ENCODE data around the gene GPR85. TPM values are rescaled to one million over a fixed set of nuclear protein-coding genes. Genes with fewer than 3 reads are reported as not detected.

The GPR85 gene
- polyA plus RNA-seq, 3 donors: 0.12 TPM; not detected in 2

GRCh38 chr7:113040849-113041248 is 45.8 kb downstream of the GPR85 start:
- no peaks in the 10 kb centered on the region for H3K27me3 ChIP-seq (ENCODE audit: control insufficient read depth in 2 of 2, insufficient read depth in 2 of 2, low read length in 2 of 2)
- H3K9me3 ChIP-seq (replicated peaks in 1 of 2; ENCODE audit: control insufficient read depth in 1 of 2, insufficient read depth in 1 of 2, low read length in 2 of 2): no peaks in the 10 kb centered on the region
- TF ChIP-seq, protein P1, sequence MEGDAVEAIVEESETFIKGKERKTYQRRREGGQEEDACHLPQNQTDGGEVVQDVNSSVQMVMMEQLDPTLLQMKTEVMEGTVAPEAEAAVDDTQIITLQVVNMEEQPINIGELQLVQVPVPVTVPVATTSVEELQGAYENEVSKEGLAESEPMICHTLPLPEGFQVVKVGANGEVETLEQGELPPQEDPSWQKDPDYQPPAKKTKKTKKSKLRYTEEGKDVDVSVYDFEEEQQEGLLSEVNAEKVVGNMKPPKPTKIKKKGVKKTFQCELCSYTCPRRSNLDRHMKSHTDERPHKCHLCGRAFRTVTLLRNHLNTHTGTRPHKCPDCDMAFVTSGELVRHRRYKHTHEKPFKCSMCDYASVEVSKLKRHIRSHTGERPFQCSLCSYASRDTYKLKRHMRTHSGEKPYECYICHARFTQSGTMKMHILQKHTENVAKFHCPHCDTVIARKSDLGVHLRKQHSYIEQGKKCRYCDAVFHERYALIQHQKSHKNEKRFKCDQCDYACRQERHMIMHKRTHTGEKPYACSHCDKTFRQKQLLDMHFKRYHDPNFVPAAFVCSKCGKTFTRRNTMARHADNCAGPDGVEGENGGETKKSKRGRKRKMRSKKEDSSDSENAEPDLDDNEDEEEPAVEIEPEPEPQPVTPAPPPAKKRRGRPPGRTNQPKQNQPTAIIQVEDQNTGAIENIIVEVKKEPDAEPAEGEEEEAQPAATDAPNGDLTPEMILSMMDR (IDR thresholded peaks at IDR 0.05): no peak
- Mint-ChIP-seq H3K27ac (no peak overlapping the region), H3K27me3 (ENCODE audit: low read depth in 3 of 3) (peaks cover 0 to 5% (median 2%) of the 10 kb centered on the region in 3 donors), H3K36me3 (no peaks in the 10 kb centered on the region), H3K4me1 (no peaks in the 10 kb centered on the region), H3K9me3 (peaks cover 0 to 5% (median 0%) of the 10 kb centered on the region in 7 donors), H3K4me3 (no peak overlapping the region)
- no peak for DNase-seq
- intact Hi-C loops (cut with micrococcal nuclease): no loop called here
- H3K4me3 ChIP-seq (replicated peaks in 1 of 3; ENCODE audit: low read depth in 2 of 3, low read length in 3 of 3): no peak overlapping the region
- H3K27ac ChIP-seq (ENCODE audit: low read depth in 1 of 2, low read length in 2 of 2): no peak overlapping the region
- H3K9ac ChIP-seq (ENCODE audit: insufficient read depth, low read length, poor library complexity, severe bottlenecking): no peak overlapping the region
- no peak overlapping the region for H3K4me2 ChIP-seq (replicated peaks; ENCODE audit: extremely low read depth, low read length, poor library complexity, severe bottlenecking)
- H4K20me1 ChIP-seq (ENCODE audit: insufficient read depth, low read length): no peaks in the 10 kb centered on the region
- H3K79me2 ChIP-seq (ENCODE audit: insufficient read depth, low read length): no peaks in the 10 kb centered on the region
- no peak overlapping the region for H2AFZ ChIP-seq (ENCODE audit: insufficient read depth, low read depth, low read length, poor library complexity, severe bottlenecking)
- no peaks in the 10 kb centered on the region for H3K36me3 ChIP-seq (replicated peaks in 1 of 2; ENCODE audit: control insufficient read depth in 1 of 2, insufficient read depth in 2 of 2, low read length in 2 of 2)
- no peaks in the 10 kb centered on the region for H3K4me1 ChIP-seq (ENCODE audit: control insufficient read depth in 1 of 2, insufficient read depth in 2 of 2, low read length in 2 of 2)

GRCh38 chr7:113033959-113034358 is 52.7 kb downstream of the GPR85 start:
- no peak overlapping the region for H3K27ac ChIP-seq (ENCODE audit: low read depth in 1 of 2, low read length in 2 of 2)
- no peaks in the 10 kb centered on the region for H3K36me3 ChIP-seq (replicated peaks in 1 of 2; ENCODE audit: control insufficient read depth in 1 of 2, insufficient read depth in 2 of 2, low read length in 2 of 2)
- H4K20me1 ChIP-seq (ENCODE audit: insufficient read depth, low read length): no peaks in the 10 kb centered on the region
- no peak overlapping the region for H3K9ac ChIP-seq (ENCODE audit: insufficient read depth, low read length, poor library complexity, severe bottlenecking)
- peaks cover 0 to 1% (median 0%) of the 10 kb centered on the region in 7 donors for H3K9me3 Mint-ChIP-seq
- no peaks in the 10 kb centered on the region for H3K4me1 ChIP-seq (ENCODE audit: control insufficient read depth in 1 of 2, insufficient read depth in 2 of 2, low read length in 2 of 2)
- no peaks in the 10 kb centered on the region for H3K4me1 Mint-ChIP-seq
- intact Hi-C loops (cut with micrococcal nuclease): no loop called here
- H3K27me3 Mint-ChIP-seq (ENCODE audit: low read depth in 3 of 3): peaks cover 1 to 8% (median 3%) of the 10 kb centered on the region in 3 donors
- no peak for DNase-seq
- no peaks in the 10 kb centered on the region for H3K36me3 Mint-ChIP-seq
- H3K4me3 ChIP-seq (replicated peaks in 1 of 3; ENCODE audit: low read depth in 2 of 3, low read length in 3 of 3): no peak overlapping the region
- no peak overlapping the region for H3K27ac Mint-ChIP-seq
- H3K79me2 ChIP-seq (ENCODE audit: insufficient read depth, low read length): no peaks in the 10 kb centered on the region
- no peaks in the 10 kb centered on the region for H3K27me3 ChIP-seq (ENCODE audit: control insufficient read depth in 2 of 2, insufficient read depth in 2 of 2, low read length in 2 of 2)
- H3K9me3 ChIP-seq (replicated peaks in 1 of 2; ENCODE audit: control insufficient read depth in 1 of 2, insufficient read depth in 1 of 2, low read length in 2 of 2): no peaks in the 10 kb centered on the region
- no peak overlapping the region for H3K4me3 Mint-ChIP-seq
- no peak overlapping the region for H2AFZ ChIP-seq (ENCODE audit: insufficient read depth, low read depth, low read length, poor library complexity, severe bottlenecking)
- no peak overlapping the region for H3K4me2 ChIP-seq (replicated peaks; ENCODE audit: extremely low read depth, low read length, poor library complexity, severe bottlenecking)
- TF ChIP-seq, protein P1 (IDR thresholded peaks at IDR 0.05): no peak
- WGBS (ENCODE audit: insufficient coverage): no CpG with 5 or more reads among the region's 2 CpGs

Other genes with a start within 250 kb of the GPR85 start
- gene SMIM30, start 31.7 kb upstream of the GPR85 start, polyA plus RNA-seq: 10 to 100 TPM; 11.6 to 55.0 (median 43.6) TPM

All from CD14-positive monocyte (primary cell).